Measurements from ENCODE around the gene NLRP3.

DNA sequence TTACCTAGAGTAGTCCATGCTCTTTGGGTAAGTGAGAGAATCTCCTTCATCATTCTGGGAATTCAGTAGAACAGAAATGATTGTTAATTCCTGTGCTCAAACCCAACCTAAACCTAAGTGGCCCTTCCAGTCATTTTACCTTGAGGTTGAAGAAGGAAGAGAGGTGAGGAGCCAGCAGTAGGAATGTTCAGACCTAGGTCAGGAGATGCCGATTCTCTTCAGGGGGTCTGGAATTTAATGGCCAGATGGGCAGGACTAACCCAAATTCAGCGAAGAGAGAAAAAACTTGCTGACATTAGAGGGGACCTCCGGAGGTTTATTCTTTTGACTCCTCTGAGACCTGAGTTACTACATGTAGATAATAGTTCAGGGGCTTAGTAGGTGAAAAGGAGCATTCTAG, 58.4 kb downstream of the NLRP3 start:
- TF ChIP-seq YY1 (IDR thresholded peaks at IDR 0.05; ENCODE audit: low read depth) (no peak), TAF1 (IDR thresholded peaks at IDR 0.05; ENCODE audit: low read depth) (no peak), CEBPB (IDR thresholded peaks at IDR 0.05) (no peak), RAD21 (IDR thresholded peaks at IDR 0.05; ENCODE audit: low read depth) (no peak), EP300 (IDR thresholded peaks at IDR 0.05; ENCODE audit: borderline replicate concordance) (no peak), EGR1 (IDR thresholded peaks at IDR 0.05) (no peak), ZBTB7A (IDR thresholded peaks at IDR 0.05; ENCODE audit: low read depth) (no peak), NFIC (IDR thresholded peaks at IDR 0.05) (no peak), TEAD4 (IDR thresholded peaks at IDR 0.05) (no peak)
- TF ChIP-seq, protein P1, sequence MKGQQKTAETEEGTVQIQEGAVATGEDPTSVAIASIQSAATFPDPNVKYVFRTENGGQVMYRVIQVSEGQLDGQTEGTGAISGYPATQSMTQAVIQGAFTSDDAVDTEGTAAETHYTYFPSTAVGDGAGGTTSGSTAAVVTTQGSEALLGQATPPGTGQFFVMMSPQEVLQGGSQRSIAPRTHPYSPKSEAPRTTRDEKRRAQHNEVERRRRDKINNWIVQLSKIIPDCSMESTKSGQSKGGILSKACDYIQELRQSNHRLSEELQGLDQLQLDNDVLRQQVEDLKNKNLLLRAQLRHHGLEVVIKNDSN (IDR thresholded peaks at IDR 0.05), result no peak

All from Ishikawa (cell line).